Astrocyte (in vitro differentiated cells and primary cell): ENCODE results near the gene PLCD3. TPM values are rescaled to one million over a fixed set of nuclear protein-coding genes. Genes with fewer than 3 reads are reported as not detected.

Experiments
- DNase-seq: peaks from one replicate; pipeline ENCODE4 v3.0.0-alpha.2; 2010; ENCODE audit warnings: low read depth
- FAIRE-seq: peaks from 2 replicates; lab custom pipeline; 2011; peaks lifted over from hg19 to GRCh38; lab: Jason Lieb, UNC
- H2AFZ ChIP-seq: 2 replicates; pipeline ENCODE4 v1.6.0; 2012; ENCODE audit warnings: low read depth, low read length, inconsistent platforms
- H3K27ac ChIP-seq: 2 replicates; pipeline ENCODE4 v1.5.1; 2011; ENCODE audit warnings: low read depth, low read length, inconsistent platforms
- H3K27me3 ChIP-seq: 2 replicates; pipeline ENCODE4 v1.6.0; 2011; ENCODE audit warnings: low read length, inconsistent platforms; ENCODE audit not compliant: insufficient read depth
- H3K36me3 ChIP-seq: 2 replicates; pipeline ENCODE4 v1.5.1; 2011; ENCODE audit warnings: low read length, inconsistent platforms; ENCODE audit not compliant: insufficient read depth
- H3K4me1 ChIP-seq: 2 replicates; pipeline ENCODE4 v1.5.1; 2011; ENCODE audit warnings: low read length, inconsistent platforms; ENCODE audit not compliant: insufficient read depth
- H3K4me2 ChIP-seq: 2 replicates; pipeline ENCODE4 v1.6.0; 2012; ENCODE audit warnings: low read length, inconsistent platforms
- H3K4me3 ChIP-seq: 2 replicates; pipeline ENCODE4 v1.5.1; 2011; ENCODE audit warnings: low read depth, mild to moderate bottlenecking, low read length, inconsistent platforms; ENCODE audit not compliant: insufficient read depth
- H3K79me2 ChIP-seq: 2 replicates; pipeline ENCODE4 v1.6.0; 2012; ENCODE audit warnings: mild to moderate bottlenecking, low read length, inconsistent platforms; ENCODE audit not compliant: insufficient read depth
- H3K9ac ChIP-seq: 2 replicates; pipeline ENCODE4 v1.6.0; 2012; ENCODE audit warnings: mild to moderate bottlenecking, low read length, inconsistent platforms
- H3K9me3 ChIP-seq: 2 replicates; pipeline ENCODE4 v1.5.1; 2012; ENCODE audit warnings: low read depth, mild to moderate bottlenecking, low read length, inconsistent platforms; ENCODE audit not compliant: insufficient read depth
- H4K20me1 ChIP-seq: 2 replicates; pipeline ENCODE4 v1.6.0; 2012; ENCODE audit warnings: low read length, inconsistent platforms; ENCODE audit not compliant: insufficient read depth
- H3K27ac Mint-ChIP-seq: one replicate; pipeline ENCODE4 v1.8.0; 2021; ENCODE audit warnings: mild to moderate bottlenecking, mixed read lengths; ENCODE audit not compliant: unreplicated experiment
- H3K27me3 Mint-ChIP-seq: one replicate; pipeline ENCODE4 v1.8.0; 2021; ENCODE audit warnings: low read depth, mixed read lengths; ENCODE audit not compliant: unreplicated experiment
- H3K36me3 Mint-ChIP-seq: one replicate; pipeline ENCODE4 v1.8.0; 2021; ENCODE audit warnings: low read depth, mixed read lengths; ENCODE audit not compliant: unreplicated experiment
- H3K4me1 Mint-ChIP-seq: one replicate; pipeline ENCODE4 v1.8.0; 2021; ENCODE audit warnings: low read depth, mixed read lengths; ENCODE audit not compliant: unreplicated experiment
- H3K4me3 Mint-ChIP-seq: one replicate; pipeline ENCODE4 v1.8.0; 2021; ENCODE audit warnings: mild to moderate bottlenecking, moderate library complexity, mixed read lengths; ENCODE audit not compliant: unreplicated experiment
- H3K9me3 Mint-ChIP-seq: one replicate; pipeline ENCODE4 v1.8.0; 2021; ENCODE audit warnings: mild to moderate bottlenecking, mixed read lengths; ENCODE audit not compliant: unreplicated experiment
- CTCF ChIP-seq: IDR thresholded peaks from 2 replicates; pipeline ENCODE4 v1.5.1; 2011; ENCODE audit warnings: low read depth, mild to moderate bottlenecking, inconsistent platforms, low read length, moderate library complexity; ENCODE audit not compliant: insufficient read depth
- EZH2 ChIP-seq: IDR thresholded peaks from 2 replicates; pipeline ENCODE4 v1.6.1; 2012; ENCODE audit warnings: mild to moderate bottlenecking, low read length, inconsistent platforms; ENCODE audit not compliant: insufficient read depth
- total RNA-seq: library from RNA; stranded (reverse); gene quantifications from 2 replicates; pipeline ENCODE4 v1.2.1, GENCODE V29; 2021

Gene PLCD3
- total RNA-seq, 1 donor from 2014 or later: 92.0 TPM

- TF ChIP-seq EZH2 (no peak), CTCF (no peak)
- peaks cover 46% of the 10 kb centered on the region for H4K20me1 ChIP-seq
- H3K9ac ChIP-seq: no peak overlapping the region
- H2AFZ ChIP-seq: no peak overlapping the region
- no peaks in the 10 kb centered on the region for H3K79me2 ChIP-seq
- no peak for FAIRE-seq
- no peak overlapping the region for H3K27ac ChIP-seq
- H3K36me3 Mint-ChIP-seq: peaks cover 32% of the 10 kb centered on the region
- H3K9me3 ChIP-seq: no peaks in the 10 kb centered on the region
- H3K4me1 ChIP-seq: no peaks in the 10 kb centered on the region
- H3K27ac Mint-ChIP-seq: peak overlapping the region; percentile 75
- H3K27me3 ChIP-seq: no peaks in the 10 kb centered on the region
- no peaks in the 10 kb centered on the region for H3K27me3 Mint-ChIP-seq
- H3K4me3 ChIP-seq: no peak overlapping the region
- H3K4me3 Mint-ChIP-seq: peak overlapping the region; percentile 22
- peaks cover 48% of the 10 kb centered on the region for H3K36me3 ChIP-seq
- no peak overlapping the region for H3K4me2 ChIP-seq
- no peak for DNase-seq
- peaks cover 24% of the 10 kb centered on the region for H3K4me1 Mint-ChIP-seq
- H3K9me3 Mint-ChIP-seq: no peaks in the 10 kb centered on the region
Observed at GRCh38 chr17:45103269-45103795, 29.0 kb downstream of the PLCD3 start.

GRCh38 chr17:45102856-45103255 is 29.5 kb downstream of the PLCD3 start:
- H2AFZ ChIP-seq: no peak overlapping the region
- Mint-ChIP-seq H3K27me3 (no peaks in the 10 kb centered on the region), H3K27ac (peak overlapping the region; percentile 75), H3K36me3 (peaks cover 30% of the 10 kb centered on the region), H3K4me1 (peaks cover 24% of the 10 kb centered on the region), H3K4me3 (peak overlapping the region; percentile 22), H3K9me3 (no peaks in the 10 kb centered on the region)
- DNase-seq (no peak), FAIRE-seq (no peak)
- TF ChIP-seq EZH2: no peak
- no peak for TF ChIP-seq CTCF
- H4K20me1 ChIP-seq: peaks cover 42% of the 10 kb centered on the region
- H3K79me2 ChIP-seq: no peaks in the 10 kb centered on the region
- no peak overlapping the region for H3K9ac ChIP-seq
- H3K36me3 ChIP-seq: peaks cover 50% of the 10 kb centered on the region
- H3K27me3 ChIP-seq: no peaks in the 10 kb centered on the region
- no peaks in the 10 kb centered on the region for H3K9me3 ChIP-seq
- H3K4me1 ChIP-seq: no peaks in the 10 kb centered on the region
- no peak overlapping the region for H3K27ac ChIP-seq
- no peak overlapping the region for H3K4me2 ChIP-seq
- H3K4me3 ChIP-seq: no peak overlapping the region

- no peaks in the 10 kb centered on the region for H3K9me3 ChIP-seq
- no peak overlapping the region for H2AFZ ChIP-seq
- DNase-seq (no peak), FAIRE-seq (no peak)
- H3K36me3 ChIP-seq: peaks cover 57% of the 10 kb centered on the region
- no peaks in the 10 kb centered on the region for H3K27me3 Mint-ChIP-seq
- peaks cover 24% of the 10 kb centered on the region for H3K4me1 Mint-ChIP-seq
- peaks cover 31% of the 10 kb centered on the region for H3K36me3 Mint-ChIP-seq
- H3K4me1 ChIP-seq: no peaks in the 10 kb centered on the region
- peaks cover 34% of the 10 kb centered on the region for H4K20me1 ChIP-seq
- H3K9ac ChIP-seq: no peak overlapping the region
- H3K79me2 ChIP-seq: no peaks in the 10 kb centered on the region
- H3K4me2 ChIP-seq: no peak overlapping the region
- no peak overlapping the region for H3K27ac ChIP-seq
- H3K9me3 Mint-ChIP-seq: no peaks in the 10 kb centered on the region
- H3K4me3 Mint-ChIP-seq: peak overlapping the region; percentile 12
- H3K4me3 ChIP-seq: no peak overlapping the region
- peak overlapping the region; percentile 75 for H3K27ac Mint-ChIP-seq
- TF ChIP-seq CTCF: no peak
- TF ChIP-seq EZH2: no peak
- H3K27me3 ChIP-seq: no peaks in the 10 kb centered on the region
Observed at GRCh38 chr17:45101883-45102811, 30.2 kb downstream of the PLCD3 start.
